Mesothelial cell of epicardium (in vitro differentiated cells): Measurements from ENCODE around the gene GSN. TPM values are rescaled to one million over a fixed set of nuclear protein-coding genes. Genes with fewer than 3 reads are reported as not detected.

Experiments used
- DNase-seq, 2 experiments: peaks; one replicate each; pipeline ENCODE4 v3.0.0; 2021; ENCODE audit warnings: low spot score in 2 of 2; ENCODE audit not compliant: unreplicated experiment in 2 of 2
- H3K27ac Mint-ChIP-seq: 2 replicates; pipeline ENCODE4 v1.8.0; 2021; ENCODE audit warnings: mixed read lengths
- H3K27me3 Mint-ChIP-seq: 2 replicates; pipeline ENCODE4 v1.8.0; 2021; ENCODE audit warnings: low read depth, mixed read lengths
- H3K36me3 Mint-ChIP-seq: 2 replicates; pipeline ENCODE4 v1.8.0; 2021; ENCODE audit warnings: mixed read lengths
- H3K4me1 Mint-ChIP-seq: 2 replicates; pipeline ENCODE4 v1.8.0; 2021; ENCODE audit warnings: mixed read lengths
- H3K4me3 Mint-ChIP-seq: 2 replicates; pipeline ENCODE4 v1.8.0; 2021; ENCODE audit warnings: mild to moderate bottlenecking, moderate library complexity, mixed read lengths
- H3K9me3 Mint-ChIP-seq: 2 replicates; pipeline ENCODE4 v1.8.0; 2021; ENCODE audit warnings: mixed read lengths
- CTCF ChIP-seq: fragments of 200-600 bp; sonication (generic); IDR thresholded peaks from one replicate; pipeline ENCODE4 v1.5.0; 2021; ENCODE audit warnings: antibody characterized with exemption; ENCODE audit not compliant: unreplicated experiment
- total RNA-seq: library from RNA; stranded (reverse); gene quantifications from 3 replicates; pipeline ENCODE4 v1.2.1, GENCODE V29; 2021

Gene GSN
- total RNA-seq, 1 donor from 2014 or later: 114 TPM

GRCh38 chr9:121222524-121223171, 45.3 kb upstream of the GSN start:
- Mint-ChIP-seq H3K4me1 (no peaks in the 10 kb centered on the region), H3K36me3 (no peaks in the 10 kb centered on the region), H3K9me3 (no peaks in the 10 kb centered on the region), H3K27ac (no peak overlapping the region), H3K27me3 (peaks cover 2% of the 10 kb centered on the region), H3K4me3 (no peak overlapping the region)
- peak; percentile 44 for TF ChIP-seq CTCF
- no peak for DNase-seq

- TF ChIP-seq CTCF: no peak
- peaks cover 2% of the 10 kb centered on the region for H3K27me3 Mint-ChIP-seq
Observed at GRCh38 chr9:121225240-121225639, 42.7 kb upstream of the GSN start.

GRCh38 chr9:121226175-121226574, 41.8 kb upstream of the GSN start:
- Mint-ChIP-seq H3K4me3 (no peak overlapping the region), H3K4me1 (no peaks in the 10 kb centered on the region), H3K27ac (no peak overlapping the region), H3K9me3 (no peaks in the 10 kb centered on the region), H3K27me3 (peaks cover 2% of the 10 kb centered on the region), H3K36me3 (no peaks in the 10 kb centered on the region)
- no peak for DNase-seq
- TF ChIP-seq CTCF: no peak

More at GRCh38 chr9:121225240-121225639, 42.7 kb upstream of the GSN start:
- Mint-ChIP-seq H3K27ac (no peak overlapping the region), H3K4me3 (no peak overlapping the region), H3K36me3 (no peaks in the 10 kb centered on the region), H3K4me1 (no peaks in the 10 kb centered on the region), H3K9me3 (no peaks in the 10 kb centered on the region)
- no peak for DNase-seq

- Mint-ChIP-seq H3K4me3 (no peak overlapping the region), H3K27me3 (peaks cover 2% of the 10 kb centered on the region), H3K4me1 (no peaks in the 10 kb centered on the region), H3K36me3 (no peaks in the 10 kb centered on the region), H3K27ac (no peak overlapping the region), H3K9me3 (no peaks in the 10 kb centered on the region)
- no peak for DNase-seq
- no peak for TF ChIP-seq CTCF
Observed at GRCh38 chr9:121227862-121228261, 40.1 kb upstream of the GSN start.

- Mint-ChIP-seq H3K9me3 (no peaks in the 10 kb centered on the region), H3K27ac (no peak overlapping the region), H3K27me3 (peaks cover 2% of the 10 kb centered on the region), H3K36me3 (no peaks in the 10 kb centered on the region), H3K4me1 (no peaks in the 10 kb centered on the region), H3K4me3 (no peak overlapping the region)
- no peak for DNase-seq
- no peak for TF ChIP-seq CTCF
Observed at GRCh38 chr9:121230256-121230655, 37.7 kb upstream of the GSN start.

- H3K27me3 Mint-ChIP-seq: no peaks in the 10 kb centered on the region
- H3K27ac Mint-ChIP-seq: no peak overlapping the region
- no peak overlapping the region for H3K4me3 Mint-ChIP-seq
- TF ChIP-seq CTCF: no peak
- DNase-seq: no peak
- H3K36me3 Mint-ChIP-seq: no peaks in the 10 kb centered on the region
- H3K9me3 Mint-ChIP-seq: no peaks in the 10 kb centered on the region
- H3K4me1 Mint-ChIP-seq: no peaks in the 10 kb centered on the region
Observed at GRCh38 chr9:121232251-121232650, 35.7 kb upstream of the GSN start.
